ENCODE results near the gene SUSD4.

The SUSD4 gene

GRCh38 chr1:223208164-223209076 lies 155.6 kb downstream of the SUSD4 start:
- DNase-seq = no peak

DNA sequence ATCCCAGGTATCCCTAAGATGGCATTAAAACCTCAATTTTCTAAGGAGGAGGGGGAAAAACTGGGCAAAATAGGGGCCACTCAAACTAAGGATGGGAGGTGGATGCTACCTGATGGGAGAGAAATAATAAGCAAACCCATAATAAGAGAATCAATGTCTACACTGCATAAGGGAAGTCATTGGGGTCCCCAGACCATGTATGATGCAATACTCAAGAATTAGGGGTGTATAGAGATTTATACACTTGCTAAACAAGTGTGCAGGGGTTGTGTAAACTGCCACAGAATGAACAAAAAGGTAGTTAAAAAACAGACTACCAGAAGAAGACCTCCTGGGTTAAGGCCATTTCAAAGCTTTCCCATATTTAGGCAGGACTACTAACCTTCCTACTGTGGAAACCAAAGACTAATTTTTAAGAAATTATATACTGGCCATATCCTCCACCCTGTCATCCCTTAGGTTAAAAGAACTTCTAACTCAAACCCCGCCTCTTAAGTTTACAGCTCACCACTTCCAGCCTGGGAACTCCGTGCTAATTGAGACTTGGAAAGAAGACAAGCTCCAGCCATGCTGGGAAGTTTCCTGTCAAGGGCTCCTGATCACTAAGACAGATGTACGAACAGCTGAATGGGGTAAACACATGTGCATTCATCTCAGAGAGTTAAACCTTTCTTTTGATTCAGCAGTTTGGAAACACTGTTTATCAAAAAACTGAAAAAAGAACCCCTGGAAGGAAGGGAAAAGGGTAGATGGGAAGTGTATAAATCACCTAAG lies 156.5 kb downstream of the SUSD4 start:
- no peak for DNase-seq

DNA sequence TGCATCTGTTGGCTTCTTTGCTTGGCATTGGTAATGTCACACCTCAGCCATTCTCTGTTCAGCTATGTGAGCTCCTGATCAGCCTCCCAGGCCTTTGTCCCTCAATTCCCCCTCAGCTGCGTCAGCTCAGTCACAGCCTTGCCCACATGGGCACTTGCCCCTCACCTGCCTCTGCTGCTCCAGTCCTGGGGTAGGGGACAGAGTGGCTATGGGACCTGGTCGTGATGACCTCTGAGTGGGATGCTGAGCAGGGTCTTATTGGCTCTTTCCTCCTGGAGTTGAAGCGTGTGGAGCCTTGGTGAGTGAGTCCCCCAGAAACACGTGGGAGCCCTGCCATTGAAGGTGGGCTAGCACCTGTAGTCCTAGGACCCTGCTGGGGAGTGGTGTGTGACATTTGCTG lies 159.6 kb downstream of the SUSD4 start:
- DNase-seq = no peak

DNA sequence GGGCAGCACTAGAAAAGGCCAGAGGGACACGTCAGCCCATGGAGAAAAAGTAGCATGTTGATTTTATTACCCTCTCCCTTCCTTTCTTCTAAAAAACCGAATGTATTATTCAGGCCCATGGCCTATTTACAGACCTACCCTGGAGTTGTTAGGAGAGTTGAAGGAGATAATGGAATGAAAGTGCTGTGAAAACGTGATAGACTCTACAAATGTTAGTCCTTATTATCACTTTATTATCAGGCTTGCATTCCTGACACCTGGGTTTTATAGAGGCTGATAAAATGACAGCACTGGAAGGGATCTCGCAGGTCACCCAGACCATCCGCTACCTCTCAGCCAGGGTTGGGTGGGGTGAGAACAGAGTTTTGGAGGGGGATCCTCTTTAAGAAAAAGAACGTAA lies 160.3 kb downstream of the SUSD4 start:
- DNase-seq = no peak

DNA sequence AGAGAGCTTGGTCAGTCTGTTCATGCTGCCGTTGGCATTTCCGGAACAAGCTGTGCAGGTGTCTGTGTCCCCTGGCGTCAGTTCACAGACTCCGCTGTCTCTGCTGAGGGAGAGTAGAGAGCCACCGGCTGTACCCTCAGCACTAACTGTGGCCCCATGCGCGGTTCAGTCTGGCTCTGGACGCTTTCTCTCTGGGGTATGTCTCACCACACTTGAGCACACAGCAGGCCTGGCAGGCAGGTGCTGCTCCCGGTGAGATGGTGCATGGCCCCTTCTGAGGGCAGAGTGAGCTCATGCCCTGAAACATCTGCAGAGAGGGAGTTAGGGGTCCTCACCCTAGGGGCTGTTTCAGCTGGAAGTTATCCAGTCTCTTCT lies 161.0 kb downstream of the SUSD4 start:
- no peak for DNase-seq

DNA sequence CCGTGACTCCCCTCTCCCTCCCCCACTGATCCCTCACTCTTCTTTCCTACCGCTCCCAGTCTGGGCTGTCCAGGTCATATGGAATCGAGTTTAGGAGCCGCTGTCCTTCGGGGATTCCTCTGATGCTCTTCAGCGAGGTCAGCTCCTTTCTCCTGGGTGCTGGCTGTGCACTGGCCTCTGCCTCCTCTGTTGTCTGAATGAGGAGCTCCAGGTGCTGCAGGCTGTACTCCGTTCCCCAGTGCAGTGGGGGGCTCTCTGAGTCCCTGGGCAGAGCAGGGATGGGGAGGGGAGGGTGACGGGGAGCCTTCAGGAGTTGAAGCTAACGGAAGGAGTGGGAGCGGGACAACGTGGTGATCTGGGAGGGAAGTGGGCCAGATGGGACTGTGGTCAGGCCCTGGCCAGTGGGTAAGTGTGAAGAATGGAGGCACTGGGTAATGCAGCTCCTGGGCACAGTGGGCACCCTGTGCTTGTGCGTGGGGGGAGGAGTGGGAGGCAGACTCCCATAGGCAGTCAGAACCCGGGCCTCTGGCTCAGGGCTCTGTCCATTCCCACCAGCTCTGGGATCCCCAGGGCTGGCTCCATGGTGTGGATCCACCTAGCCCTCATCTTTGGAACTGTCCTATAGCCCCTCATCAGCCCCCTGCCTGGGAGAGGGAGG lies 161.5 kb downstream of the SUSD4 start:
- DNase-seq = no peak

- no peak for DNase-seq
Measured at GRCh38 chr1:223201967-223202366, 162.0 kb downstream of the SUSD4 start.

GRCh38 chr1:223200903-223201302 lies 163.1 kb downstream of the SUSD4 start:
- no peak for DNase-seq

GRCh38 chr1:223199094-223199647 lies 164.8 kb downstream of the SUSD4 start:
- no peak for DNase-seq

GRCh38 chr1:223198628-223198965 lies 165.4 kb downstream of the SUSD4 start:
- DNase-seq = peak; percentile 26

GRCh38 chr1:223197923-223198627 lies 165.9 kb downstream of the SUSD4 start:
- DNase-seq = no peak

DNA sequence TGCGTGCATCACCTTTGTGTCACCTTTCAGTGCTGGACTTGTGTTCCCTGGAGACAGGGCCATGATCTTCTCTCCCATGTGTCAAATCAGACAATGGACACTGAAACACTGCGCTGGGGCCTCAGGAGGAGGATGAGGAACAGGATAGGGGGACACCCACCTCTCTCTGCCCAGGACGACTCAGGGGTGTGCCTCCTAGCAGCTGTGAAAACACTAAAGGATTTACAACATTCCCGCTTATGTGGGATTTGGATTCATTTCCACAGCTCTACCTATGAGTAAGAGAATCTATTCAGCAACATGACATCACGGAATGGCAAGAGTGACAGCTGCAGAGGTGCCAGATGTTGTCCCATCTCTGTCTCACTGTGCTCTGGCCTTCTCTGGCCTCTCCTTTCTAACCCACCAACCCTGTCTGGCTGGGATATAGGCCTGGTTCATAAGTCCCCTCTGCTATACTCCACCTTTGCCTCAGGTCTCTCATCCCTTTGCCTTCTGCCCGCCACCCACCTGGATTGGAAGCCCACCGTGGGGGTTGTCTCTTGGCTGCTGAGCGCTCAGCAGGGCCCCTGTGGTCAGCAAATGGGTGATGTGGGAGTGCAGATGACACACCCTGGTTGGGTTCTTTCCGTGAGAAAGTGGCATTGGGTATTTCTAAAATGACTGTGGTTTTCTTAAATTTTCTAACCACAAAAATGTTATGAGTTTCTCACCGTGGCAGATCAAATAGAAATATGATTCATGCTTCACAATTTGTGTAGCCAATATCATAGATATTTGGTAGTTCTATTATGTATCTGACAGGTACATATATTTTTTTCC lies 173.9 kb downstream of the SUSD4 start:
- DNase-seq = peak; percentile 34

DNA sequence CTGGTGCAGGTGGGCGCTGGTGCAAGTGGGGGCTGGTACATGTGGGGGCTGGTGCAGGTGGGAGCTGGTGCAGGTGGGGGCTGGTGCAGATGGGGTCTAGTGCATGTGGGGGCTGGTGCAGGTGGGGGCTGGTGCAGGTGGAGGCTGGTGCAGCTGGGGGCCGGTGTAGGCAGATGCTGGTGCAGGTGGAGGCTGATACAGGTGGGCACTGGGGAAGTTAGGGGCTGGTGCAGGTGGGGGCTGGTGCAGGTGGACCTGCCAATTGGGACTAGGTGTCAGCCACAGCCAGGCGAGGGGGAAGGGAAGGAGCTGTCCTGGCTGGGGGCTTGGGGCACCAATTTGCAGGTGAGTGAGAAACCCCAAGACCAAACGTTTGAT lies 174.5 kb downstream of the SUSD4 start:
- DNase-seq = no peak

GRCh38 chr1:223188618-223189356 lies 175.2 kb downstream of the SUSD4 start:
- DNase-seq = no peak

DNA sequence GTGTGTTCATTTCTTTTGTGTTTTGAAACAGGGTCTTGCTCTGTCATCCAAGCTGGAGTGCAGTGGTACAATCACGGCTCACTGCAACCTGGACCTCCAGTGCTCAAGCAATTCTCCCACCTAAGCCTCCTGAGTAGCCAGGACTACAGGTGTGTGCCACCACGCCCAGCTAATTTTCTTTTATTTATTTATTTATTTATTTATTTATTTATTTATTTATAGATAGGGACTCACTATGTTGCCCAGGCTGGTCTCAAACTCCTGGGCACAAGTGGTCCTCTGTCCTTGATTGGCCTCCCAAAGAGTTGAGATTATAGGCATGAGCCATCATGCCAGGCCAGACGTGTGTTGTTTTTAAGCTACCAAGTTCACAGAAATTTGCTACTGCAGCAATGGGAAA lies 177.2 kb downstream of the SUSD4 start:
- no peak for DNase-seq

DNA sequence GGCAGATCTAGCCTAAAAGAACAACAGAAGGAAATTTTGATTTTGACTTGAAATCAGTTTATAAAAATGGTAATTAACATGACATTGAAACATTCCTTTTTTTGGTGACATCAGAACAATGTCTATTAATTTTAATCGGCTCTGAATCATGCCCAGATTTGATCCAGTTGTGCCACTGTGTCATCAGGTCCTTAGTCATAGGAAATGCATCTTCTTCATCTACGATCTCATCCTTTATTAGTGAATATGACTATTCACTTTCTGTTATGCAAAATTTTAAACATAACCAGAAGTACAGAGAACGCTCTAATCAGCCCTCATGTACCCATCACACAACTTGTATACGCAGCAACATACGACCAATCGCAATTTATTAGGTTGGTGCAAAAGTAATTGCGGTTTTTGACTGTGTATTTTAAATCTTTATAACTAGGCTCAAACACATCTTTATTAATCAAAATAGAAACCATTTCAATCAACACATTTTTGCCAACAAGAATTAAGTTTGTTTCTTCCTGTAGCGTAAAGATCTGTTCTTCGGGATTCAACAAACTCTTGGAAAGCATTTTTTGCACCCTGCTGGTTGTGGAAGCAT lies 180.6 kb downstream of the SUSD4 start:
- no peak for DNase-seq

- peak; percentile 62 for DNase-seq
Measured at GRCh38 chr1:223180731-223181321, 183.2 kb downstream of the SUSD4 start.

GRCh38 chr1:223179786-223180185 lies 184.2 kb downstream of the SUSD4 start:
- no peak for DNase-seq

GRCh38 chr1:223179280-223179679 lies 184.7 kb downstream of the SUSD4 start:
- no peak for DNase-seq

GRCh38 chr1:223177681-223178080 lies 186.3 kb downstream of the SUSD4 start:
- peak; percentile 55 for DNase-seq

All from hematopoietic multipotent progenitor cell treated with erythropoietin and hydrocortisone succinate and interleukin-3 and kit ligand, for 4 days (in vitro differentiated cells).